Measurements from ENCODE around the gene TYW1.
"Not testable (repeated sequence)": the region's sequence is repeated elsewhere in the genome, so short reads cannot be mapped to it uniquely, and the experiment has no call there.

Gene TYW1

GRCh38 chr7:67043559-67043930 lies 46.9 kb downstream of the TYW1 start:
- FAIRE-seq; DNase-seq (ENCODE audit: insufficient read length, low spot score): not testable (repeated sequence)

- FAIRE-seq = no peak
- DNase-seq (ENCODE audit: insufficient read length, low spot score) = no peak
Measured at GRCh38 chr7:67045496-67045995, 48.9 kb downstream of the TYW1 start.

GRCh38 chr7:67046819-67047218 lies 50.2 kb downstream of the TYW1 start:
- FAIRE-seq; DNase-seq (ENCODE audit: insufficient read length, low spot score): not testable (repeated sequence)

- not testable (repeated sequence) for DNase-seq (ENCODE audit: insufficient read length, low spot score); FAIRE-seq
Measured at GRCh38 chr7:67049908-67050307, 53.3 kb downstream of the TYW1 start.

GRCh38 chr7:67052161-67052560 lies 55.5 kb downstream of the TYW1 start:
- DNase-seq (ENCODE audit: insufficient read length, low spot score); FAIRE-seq: not testable (repeated sequence)

- DNase-seq (ENCODE audit: insufficient read length, low spot score) = no peak
- FAIRE-seq = no peak
Measured at GRCh38 chr7:67056683-67057082, 60.0 kb downstream of the TYW1 start.

GRCh38 chr7:67061321-67061720 lies 64.7 kb downstream of the TYW1 start:
- DNase-seq (ENCODE audit: insufficient read length, low spot score); FAIRE-seq: not testable (repeated sequence)

GRCh38 chr7:67062802-67063201 lies 66.2 kb downstream of the TYW1 start:
- DNase-seq (ENCODE audit: insufficient read length, low spot score) = peak; percentile 2
- not testable (repeated sequence) for FAIRE-seq

- FAIRE-seq; DNase-seq (ENCODE audit: insufficient read length, low spot score): not testable (repeated sequence)
Measured at GRCh38 chr7:67066950-67067622, 70.5 kb downstream of the TYW1 start.

GRCh38 chr7:67076120-67076519 lies 79.5 kb downstream of the TYW1 start:
- FAIRE-seq = not testable (repeated sequence)

GRCh38 chr7:67082880-67083279 lies 86.2 kb downstream of the TYW1 start:
- DNase-seq (ENCODE audit: insufficient read length, low spot score); FAIRE-seq: not testable (repeated sequence)

More at GRCh38 chr7:67076120-67076519, 79.5 kb downstream of the TYW1 start:
- DNase-seq (ENCODE audit: insufficient read length, low spot score) = not testable (repeated sequence)

GRCh38 chr7:67089261-67089660 lies 92.6 kb downstream of the TYW1 start:
- not testable (repeated sequence) for FAIRE-seq; DNase-seq (ENCODE audit: insufficient read length, low spot score)

- DNase-seq (ENCODE audit: insufficient read length, low spot score); FAIRE-seq: not testable (repeated sequence)
Measured at GRCh38 chr7:67091053-67091452, 94.4 kb downstream of the TYW1 start.

- not testable (repeated sequence) for DNase-seq (ENCODE audit: insufficient read length, low spot score); FAIRE-seq
Measured at GRCh38 chr7:67098031-67098430, 101.4 kb downstream of the TYW1 start.

GRCh38 chr7:67099406-67099805 lies 102.8 kb downstream of the TYW1 start:
- not testable (repeated sequence) for FAIRE-seq

GRCh38 chr7:67100038-67100437 lies 103.4 kb downstream of the TYW1 start:
- not testable (repeated sequence) for DNase-seq (ENCODE audit: insufficient read length, low spot score); FAIRE-seq

More at GRCh38 chr7:67099406-67099805, 102.8 kb downstream of the TYW1 start:
- not testable (repeated sequence) for DNase-seq (ENCODE audit: insufficient read length, low spot score)

GRCh38 chr7:67100956-67101361 lies 104.3 kb downstream of the TYW1 start:
- FAIRE-seq (no peak), DNase-seq (ENCODE audit: insufficient read length, low spot score) (no peak)

- FAIRE-seq; DNase-seq (ENCODE audit: insufficient read length, low spot score): not testable (repeated sequence)
Measured at GRCh38 chr7:67104937-67105336, 108.3 kb downstream of the TYW1 start.

GRCh38 chr7:67105377-67105776 lies 108.7 kb downstream of the TYW1 start:
- DNase-seq (ENCODE audit: insufficient read length, low spot score) (no peak), FAIRE-seq (no peak)

GRCh38 chr7:67106255-67106654 lies 109.6 kb downstream of the TYW1 start:
- not testable (repeated sequence) for DNase-seq (ENCODE audit: insufficient read length, low spot score); FAIRE-seq

GRCh38 chr7:67111342-67111741 lies 114.7 kb downstream of the TYW1 start:
- FAIRE-seq; DNase-seq (ENCODE audit: insufficient read length, low spot score): not testable (repeated sequence)
